Placental epithelial cell (primary cell): Measurements from ENCODE around the gene TEX14. TPM values are rescaled to one million over a fixed set of nuclear protein-coding genes. Genes with fewer than 3 reads are reported as not detected.

Source experiments
- small RNA-seq: library from RNA; depleted of rRNA; stranded (forward); fragments of <200 nt; gene quantifications from one replicate; pipeline ENCODE3, GENCODE V24; 2012
- total RNA-seq: library from RNA; depleted of rRNA; stranded (reverse); fragments of >200 nt; gene quantifications from 2 replicates; pipeline ENCODE4 v1.2.3, GENCODE V29; 2012

The TEX14 gene
- under 0.01 and 0.11 TPM in 2 replicates for total RNA-seq

GRCh38 chr17:58691701-58692238 lies at the start of gene TEX14:
Gene TEX14 (minus strand): TSS chr17:58692045. CDS start chr17:58652001, 40,044 bp downstream.

GRCh38 chr17:58692239-58693055 lies 602 bp upstream of the TEX14 start, which contains the start of gene RAD51C:
Gene RAD51C (plus strand): TSS chr17:58692602. CDS start chr17:58692644, 42 bp downstream.

GRCh38 chr17:58513965-58514769 lies 177.7 kb downstream of the TEX14 start, which contains the start of gene MTMR4:
Gene MTMR4 (minus strand): TSS chr17:58514638. CDS start chr17:58514407, 231 bp downstream.

Small RNA genes within 50 kb of the gene (small RNA-seq; reads per million reads assigned to genes)
- gene AC011195.1 (not detected), gene RF00012 (0.23 reads per million), gene RNU1-108P (1.8 reads per million, percentile 76 among the genes with 10 or more reads in this experiment), gene RNU1-52P (0.23 reads per million), gene RNU1-85P (655 reads per million, percentile 99 among the genes with 10 or more reads in this experiment)

Other genes starting within 250 kb of the TEX14 start
- gene HSF5, start 203.6 kb downstream of the TEX14 start, total RNA-seq = under 0.01 and 0.11 TPM in 2 replicates
- gene MTMR4, start 177.4 kb downstream of the TEX14 start, total RNA-seq = 45.5 and 126 TPM in 2 replicates
- gene RAD51C, start 557 bp upstream of the TEX14 start, total RNA-seq = 13.2 and 17.3 TPM in 2 replicates
- not detected in 2 replicates for gene PPM1E, start 63.8 kb upstream of the TEX14 start, total RNA-seq